H1 (cell line): Measurements from ENCODE around the gene FES. TPM values are rescaled to one million over a fixed set of nuclear protein-coding genes. Genes with fewer than 3 reads are reported as not detected.
A peak's percentile ranks its signal among the peaks of the same experiment; 100 is the strongest.

Experiments
- CTCF ChIA-PET: fragments of 300-600 bp; sonication (Branson Sonifier 250); formaldehyde crosslinking; loops from one replicate; lab custom pipeline; 2021; ENCODE audit not compliant: partially characterized antibody; lab: Charles Lee
- POLR2A ChIA-PET: fragments of 300-600 bp; sonication (Branson Sonifier 250); formaldehyde crosslinking; loops from one replicate; lab custom pipeline; 2021; ENCODE audit warnings: inconsistent platforms; ENCODE audit not compliant: partially characterized antibody; lab: Charles Lee
- DNase-seq, 2 experiments: peaks; one replicate each; pipeline versions ENCODE4 v3.0.0 to v3.0.0-alpha.2; 2010 to 2022; ENCODE audit warnings: low spot score in 2 of 2, low read depth in 1 of 2, mixed read lengths in 1 of 2
- FAIRE-seq: peaks from 2 replicates; lab custom pipeline; 2011; peaks lifted over from hg19 to GRCh38; lab: Jason Lieb, UNC
- H2AFZ ChIP-seq: 2 replicates; pipeline ENCODE4 v1.8.1; 2012; ENCODE audit warnings: low read length, inconsistent platforms
- H2AK5ac ChIP-seq: 2 replicates; pipeline ENCODE4 v1.6.1; 2013; ENCODE audit warnings: low read depth, low read length
- H2BK120ac ChIP-seq: replicated peaks from 2 replicates; pipeline ENCODE3; 2013; ENCODE audit warnings: low read depth, low read length, inconsistent platforms
- H2BK12ac ChIP-seq: 2 replicates; pipeline ENCODE4 v1.6.1; 2013; ENCODE audit warnings: low read depth, low read length
- H2BK15ac ChIP-seq: 2 replicates; pipeline ENCODE4 v1.6.1; 2013; ENCODE audit warnings: low read length
- H2BK20ac ChIP-seq: 2 replicates; pipeline ENCODE4 v1.6.1; 2013; ENCODE audit warnings: low read length
- H2BK5ac ChIP-seq: 2 replicates; pipeline ENCODE4 v1.6.1; 2013; ENCODE audit warnings: low read depth, low read length
- H3K14ac ChIP-seq: 2 replicates; pipeline ENCODE4 v1.6.1; 2013; ENCODE audit warnings: inconsistent platforms; ENCODE audit not compliant: insufficient read length
- H3K18ac ChIP-seq: 2 replicates; pipeline ENCODE4 v1.6.1; 2013; ENCODE audit warnings: low read length; ENCODE audit errors: extremely low read depth
- H3K23ac ChIP-seq: 2 replicates; pipeline ENCODE4 v1.6.1; 2013; ENCODE audit warnings: inconsistent platforms; ENCODE audit not compliant: insufficient read length
- H3K23me2 ChIP-seq: 2 replicates; pipeline ENCODE4 v1.6.1; 2013; ENCODE audit warnings: low read depth, low read length
- H3K27ac ChIP-seq: 2 replicates; pipeline ENCODE4 v1.6.1; 2011; ENCODE audit warnings: low read depth, low read length, inconsistent platforms
- H3K27me3 ChIP-seq, 4 experiments: replicated peaks in 1 of 4; 1 replicate in 1 of 4; 2 replicates in 3 of 4; pipeline versions ENCODE4 v1.6.1 to v1.8.1; 2011 to 2013; ENCODE audit warnings: low read length in 3 of 4, mild to moderate bottlenecking in 3 of 4, inconsistent platforms in 2 of 4, mixed read lengths in 2 of 4, moderate library complexity in 1 of 4; ENCODE audit not compliant: control insufficient read depth in 3 of 4, insufficient read depth in 3 of 4; ENCODE audit errors: extremely low read depth in 1 of 4
- H3K36me3 ChIP-seq, 4 experiments: 2 replicates each; pipeline versions ENCODE4 v1.6.1 to v1.8.1; 2011 to 2013; ENCODE audit warnings: mild to moderate bottlenecking in 4 of 4, low read length in 3 of 4, moderate library complexity in 2 of 4, control low read depth in 1 of 4, inconsistent platforms in 1 of 4; ENCODE audit not compliant: insufficient read depth in 4 of 4, control insufficient read depth in 2 of 4
- H3K4ac ChIP-seq: replicated peaks from 2 replicates; pipeline ENCODE3; 2013; ENCODE audit warnings: low read length, low read depth, mixed read lengths, inconsistent platforms; ENCODE audit not compliant: insufficient read length
- H3K4me1 ChIP-seq, 4 experiments: replicated peaks in 1 of 4; 1 replicate in 1 of 4; 2 replicates in 3 of 4; pipeline versions ENCODE4 v1.6.1 to v1.8.1; 2011 to 2013; ENCODE audit warnings: low read length in 3 of 4, inconsistent platforms in 2 of 4, mixed read lengths in 1 of 4; ENCODE audit not compliant: insufficient read depth in 4 of 4, control insufficient read depth in 3 of 4
- H3K4me2 ChIP-seq, 2 experiments: 2 replicates each; pipeline versions ENCODE4 v1.6.1 to v1.8.1; 2011 to 2013; ENCODE audit warnings: low read depth in 2 of 2, low read length in 2 of 2, control low read depth in 1 of 2, inconsistent platforms in 1 of 2, mild to moderate bottlenecking in 1 of 2; ENCODE audit not compliant: insufficient read depth in 1 of 2
- H3K4me3 ChIP-seq, 4 experiments: fragments of 200-600, 300-600 bp in 1 of 4; sonication (generic), shearing (Covaris generic), sonication (Bioruptor Twin) in 1 of 4; 2 replicates each; pipeline versions ENCODE4 v1.5.1 to v1.8.1; 2011 to 2016; ENCODE audit warnings: low read length in 4 of 4, low read depth in 3 of 4, control low read depth in 2 of 4, inconsistent platforms in 2 of 4, mild to moderate bottlenecking in 2 of 4, mixed read lengths in 1 of 4, moderate library complexity in 1 of 4; ENCODE audit not compliant: insufficient read depth in 2 of 4; ENCODE audit errors: extremely low read depth in 1 of 4
- H3K56ac ChIP-seq: replicated peaks from 2 replicates; pipeline ENCODE3; 2013; ENCODE audit warnings: low read depth, mild to moderate bottlenecking, mixed read lengths, low read length, inconsistent platforms; ENCODE audit not compliant: insufficient read length
- H3K79me1 ChIP-seq: 2 replicates; pipeline ENCODE4 v1.6.1; 2013; ENCODE audit warnings: low read depth, low read length, control low read depth
- H3K79me2 ChIP-seq, 2 experiments: 2 replicates each; pipeline versions ENCODE4 v1.6.1 to v1.8.1; 2012 to 2013; ENCODE audit warnings: low read length in 2 of 2, mild to moderate bottlenecking in 2 of 2, inconsistent platforms in 1 of 2; ENCODE audit not compliant: insufficient read depth in 2 of 2, control insufficient read depth in 1 of 2
- H3K9ac ChIP-seq, 4 experiments: replicated peaks in 1 of 4; 1 replicate in 1 of 4; 2 replicates in 3 of 4; pipeline versions ENCODE4 v1.6.1 to v1.8.1; 2011 to 2013; ENCODE audit warnings: low read depth in 3 of 4, low read length in 3 of 4, control low read depth in 2 of 4, mild to moderate bottlenecking in 2 of 4, moderate library complexity in 2 of 4, inconsistent platforms in 1 of 4; ENCODE audit errors: extremely low read depth in 1 of 4
- H3K9me3 ChIP-seq, 2 experiments: 2 replicates each; pipeline versions ENCODE4 v1.6.1 to v1.8.1; 2012 to 2013; ENCODE audit warnings: mild to moderate bottlenecking in 2 of 2, moderate library complexity in 2 of 2, control low read depth in 1 of 2, inconsistent platforms in 1 of 2, low read depth in 1 of 2, low read length in 1 of 2, mixed read lengths in 1 of 2; ENCODE audit not compliant: insufficient read depth in 2 of 2
- H4K20me1 ChIP-seq, 2 experiments: replicated peaks in 1 of 2; 2 replicates each; pipeline versions ENCODE3 to v1.8.1; 2011 to 2013; ENCODE audit warnings: inconsistent platforms in 2 of 2, low read length in 2 of 2, mild to moderate bottlenecking in 1 of 2; ENCODE audit not compliant: insufficient read depth in 2 of 2, control insufficient read depth in 1 of 2
- H4K5ac ChIP-seq: 2 replicates; pipeline ENCODE4 v1.6.1; 2013; ENCODE audit warnings: low read length, low read depth, mixed read lengths, inconsistent platforms; ENCODE audit not compliant: insufficient read length
- H4K8ac ChIP-seq: 2 replicates; pipeline ENCODE4 v1.8.0; 2013; ENCODE audit warnings: mild to moderate bottlenecking, moderate library complexity, low read length, inconsistent platforms; ENCODE audit not compliant: insufficient read depth; ENCODE audit errors: extremely low read depth
- H4K91ac ChIP-seq: replicated peaks from 2 replicates; pipeline ENCODE3; 2013; ENCODE audit warnings: low read length, mixed read lengths, inconsistent platforms; ENCODE audit not compliant: insufficient read length
- BACH1 ChIP-seq: IDR thresholded peaks from 2 replicates; pipeline ENCODE4 v1.6.1; 2012; ENCODE audit warnings: low read length, improper control_type of control experiment
- CREB1 ChIP-seq: IDR thresholded peaks from 2 replicates; pipeline ENCODE4 v1.6.1; 2012; ENCODE audit warnings: inconsistent platforms
- RFX5 ChIP-seq: IDR thresholded peaks from 2 replicates; pipeline ENCODE4 v1.6.1; 2011; ENCODE audit warnings: low read depth, low read length, improper control_type of control experiment, borderline replicate concordance
- SUZ12 ChIP-seq: fragments of 200-600 bp; sonication (generic); IDR thresholded peaks from 2 replicates; pipeline ENCODE4 v1.6.1; 2012; ENCODE audit warnings: mild to moderate bottlenecking, inconsistent platforms, low read length, moderate library complexity, mixed read lengths
- WGBS, 2 experiments: shearing (Covaris generic) in 1 of 2; methylation state at CpG; one replicate each; pipeline versions ENCODE4 v1.1.6 to v1.1.7; 2013 to 2015; ENCODE audit warnings: low lambda C conversion rate in 2 of 2, mixed read lengths in 2 of 2, inconsistent platforms in 1 of 2, low coverage in 1 of 2, missing lambda C conversion rate in 1 of 2; ENCODE audit not compliant: insufficient replicate concordance in 2 of 2, insufficient coverage in 1 of 2, insufficient read length in 1 of 2; ENCODE audit errors: extremely low coverage in 1 of 2, missing lambda C conversion rate in 1 of 2; 5-methylcytosine and 5-hydroxymethylcytosine counted together
- polyA plus RNA-seq, 7 experiments: library from polyadenylated mRNA; depleted of rRNA in 3 of 7; stranded (reverse) in 5 of 7; unstranded in 2 of 7; fragments of >200 nt in 5 of 7; fragments of 200-250 nt in 2 of 7; gene quantifications; 1 replicate in 5 of 7; 2 replicates in 1 of 7; 4 replicates in 1 of 7; pipeline versions ENCODE4 v1.2.1 to v1.2.3, GENCODE V29; 2011 to 2013; ENCODE audit warnings: missing spikeins in 2 of 7, mixed read lengths in 2 of 7
- total RNA-seq: library from RNA; stranded (reverse); fragmentation: NEBNext Ultra II Directional; extraction: Animal tissue kit (Norgen Biotek cat#: 25700); gene quantifications from 2 replicates; pipeline ENCODE4 v1.2.1, GENCODE V29; 2021

Gene FES
- total and polyA plus RNA-seq, 2 of the 8 experiments (the other 6 are each of a cell fraction or from before 2014, with no cell fraction given): 8.5 to 8.6 TPM

- Histone ChIP-seq H4K8ac (no peak overlapping the region), H2AK5ac (no peak overlapping the region), H3K4me2 (no peak overlapping the region), H2BK120ac (no peak overlapping the region), H3K18ac (no peak overlapping the region), H3K4me1 (peaks cover 6 to 21% (median 18%) of the 10 kb centered on the region in 4 experiments), H2AFZ (no peak overlapping the region), H2BK20ac (no peak overlapping the region), H3K27me3 (no peaks in the 10 kb centered on the region; a peak in 1 of 7 replicates), H4K5ac (no peak overlapping the region), H3K23me2 (no peaks in the 10 kb centered on the region), H3K9ac (no peak overlapping the region), H3K9me3 (no peaks in the 10 kb centered on the region), H4K20me1 (no peaks in the 10 kb centered on the region), H3K36me3 (no peaks in the 10 kb centered on the region), H2BK5ac (no peak overlapping the region; the same call in 1 of the 2 replicates), H3K79me1 (no peaks in the 10 kb centered on the region), H2BK12ac (0 out of 2 replicates have a peak overlapping the region, but pooled peaks have one; percentile 50), H2BK15ac (no peak overlapping the region), H3K79me2 (no peaks in the 10 kb centered on the region), H3K4me3 (no peak overlapping the region), H3K27ac (no peak overlapping the region), H3K14ac (no peak overlapping the region), H3K56ac (no peak overlapping the region), H3K4ac (no peak overlapping the region), H4K91ac (no peak overlapping the region), H3K23ac (no peak overlapping the region)
- ChIA-PET CTCF (interaction anchor here (1.3 kb wide), 2 partner anchors 50 to 97 kb away, joined by 3 to 6 read pairs; no protein-coding TSS in a partner anchor), POLR2A (no interaction called here)
- DNase-seq: no peak
- TF ChIP-seq CREB1 (no peak), RFX5 (no peak), SUZ12 (no peak), BACH1 (no peak)
- no peak for FAIRE-seq
- 72% methylated on average over 5 of the region's 7 CpGs; no CpG with 5 or more reads in 1 of the 2 experiments for WGBS, 2 experiments
Measured at GRCh38 chr15:90836296-90836871, 47.9 kb upstream of the FES start.
